Nucleus accumbens (tissue), 56 donors: ENCODE results near the gene SP2.
A peak's percentile ranks its signal among the peaks of the same experiment; 100 is the strongest.

Experiments
- DNase-seq, 56 donors: peaks; one replicate each; lab custom pipeline; 2025; lab: John Stamatoyannopoulos, UW

The SP2 gene

DNA sequence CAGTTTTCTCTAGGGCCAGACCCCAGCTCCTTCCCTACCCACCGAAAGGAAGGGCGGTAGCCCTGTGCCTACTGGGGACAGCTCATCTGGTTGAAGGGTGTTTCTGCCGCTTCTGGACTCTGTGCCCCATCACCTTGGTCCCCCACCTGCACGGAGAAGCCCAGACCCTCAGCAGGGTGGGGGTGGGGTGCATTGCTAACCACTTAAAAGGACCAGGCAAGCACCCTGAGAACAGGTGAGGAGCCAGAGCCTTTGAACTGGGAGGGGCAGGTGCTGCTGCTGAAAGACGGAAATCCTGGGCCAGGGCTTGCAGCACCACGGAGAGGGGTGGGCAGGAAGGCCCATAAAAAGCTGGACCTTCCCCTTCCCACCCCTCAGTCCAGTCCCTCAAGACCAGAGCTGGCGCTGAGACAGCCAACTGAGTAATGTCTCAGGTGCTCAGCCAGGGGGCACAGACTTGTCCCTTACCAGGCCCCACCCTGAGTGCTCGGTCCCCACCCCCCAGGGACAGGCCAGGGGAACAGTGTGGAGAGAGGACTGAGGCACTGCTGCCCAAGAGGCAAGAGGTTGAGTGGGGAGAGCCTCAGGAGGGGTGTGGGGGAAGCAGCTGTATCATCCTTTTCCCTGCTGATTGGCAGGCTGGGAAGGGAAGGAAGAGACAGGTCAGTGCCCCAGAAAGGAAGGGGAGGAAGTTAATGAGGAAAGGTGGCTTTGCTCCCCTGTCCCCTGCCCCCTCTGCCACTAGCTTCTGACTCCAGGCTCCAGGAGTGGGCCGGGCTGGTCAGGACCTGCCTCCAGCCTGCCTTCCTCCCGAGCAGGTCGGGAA lies 10.9 kb upstream of the SP2 start:
- no peak for DNase-seq

DNA sequence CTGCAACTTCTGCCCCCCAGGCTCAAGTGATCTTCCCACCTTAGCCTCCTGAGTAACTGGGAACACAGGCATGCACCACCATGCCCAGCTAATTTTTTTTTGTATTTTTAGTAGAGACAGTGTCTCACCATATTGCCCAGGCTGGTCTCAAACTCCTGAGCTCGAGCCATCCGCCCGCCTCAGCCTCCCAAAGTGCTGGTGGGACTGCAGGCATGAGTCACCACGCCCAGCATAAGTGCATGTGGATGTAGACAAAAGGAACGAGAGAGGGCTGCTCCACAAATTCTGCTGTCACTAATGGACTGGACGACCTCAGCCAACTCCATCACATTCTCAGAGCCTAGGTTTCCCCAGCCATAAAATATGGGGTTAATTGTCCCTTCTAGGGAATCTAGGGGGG lies 7.7 kb upstream of the SP2 start:
- no peak for DNase-seq

DNA sequence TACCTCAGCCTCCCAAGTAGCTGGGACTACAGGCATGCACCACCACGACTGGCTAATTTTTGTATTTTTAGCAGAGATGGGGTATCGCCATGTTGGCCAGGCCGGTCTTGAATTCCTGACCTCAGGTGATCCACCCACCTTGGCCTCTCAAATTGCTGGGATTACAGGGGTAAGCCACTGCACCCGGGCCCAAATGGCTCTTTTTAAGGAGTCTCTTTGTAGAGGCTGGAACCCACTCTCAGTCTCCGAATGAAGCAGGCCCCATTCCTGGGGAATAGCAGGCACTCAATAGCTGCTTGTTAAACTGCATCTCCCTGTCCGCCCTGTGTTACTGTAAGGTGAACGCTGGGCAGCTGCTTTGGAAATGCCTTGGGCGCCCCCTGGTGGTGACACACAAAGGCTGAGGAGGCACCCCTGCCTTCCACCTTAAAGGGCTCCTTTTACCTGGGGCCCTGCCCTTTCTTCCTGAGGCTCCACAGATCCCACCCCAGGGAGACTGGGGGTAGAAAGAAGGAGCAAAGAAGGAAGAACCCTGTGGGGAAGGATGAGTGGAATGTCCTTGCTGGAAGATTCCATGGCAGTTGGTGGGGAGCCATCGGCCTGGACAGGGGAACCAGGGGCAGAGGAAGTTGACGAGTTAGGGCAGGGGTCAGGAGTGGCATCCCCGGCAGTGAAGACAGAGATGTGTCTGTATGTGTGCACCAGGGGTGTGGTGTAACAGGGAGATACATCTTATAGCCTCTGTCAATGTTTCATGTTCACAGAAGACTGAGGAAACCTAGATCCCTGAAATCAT lies 6.1 kb upstream of the SP2 start:
- peak in 52 of 56 donors; percentile 3 to 93 (median 66) for DNase-seq

DNA sequence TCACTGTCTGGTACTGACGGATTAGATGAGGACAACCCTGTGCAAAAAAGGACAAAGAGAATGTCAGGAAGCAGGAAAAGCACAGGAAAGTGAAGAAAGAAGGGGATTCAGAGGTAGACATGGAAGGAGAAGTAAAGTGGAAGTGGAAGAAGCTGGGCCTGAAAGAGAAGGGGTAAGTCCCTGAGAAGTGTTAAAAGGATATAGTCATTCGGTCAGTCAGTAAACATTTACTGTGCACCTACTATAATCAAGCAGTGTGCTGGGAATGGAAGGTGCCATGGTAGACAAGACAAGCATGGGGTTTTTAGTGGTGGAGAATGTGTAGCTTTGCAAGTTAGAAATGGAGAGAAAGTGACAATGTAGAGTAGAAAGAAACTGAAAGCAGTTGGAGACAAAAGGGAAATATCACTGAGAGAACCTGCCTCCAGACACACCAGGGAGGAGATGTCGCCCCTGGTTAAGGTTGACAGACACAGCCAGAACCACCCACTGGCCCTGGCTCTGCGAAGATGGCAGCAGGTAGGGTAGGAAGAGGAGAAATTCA lies 4.4 kb upstream of the SP2 start:
- no peak for DNase-seq

DNA sequence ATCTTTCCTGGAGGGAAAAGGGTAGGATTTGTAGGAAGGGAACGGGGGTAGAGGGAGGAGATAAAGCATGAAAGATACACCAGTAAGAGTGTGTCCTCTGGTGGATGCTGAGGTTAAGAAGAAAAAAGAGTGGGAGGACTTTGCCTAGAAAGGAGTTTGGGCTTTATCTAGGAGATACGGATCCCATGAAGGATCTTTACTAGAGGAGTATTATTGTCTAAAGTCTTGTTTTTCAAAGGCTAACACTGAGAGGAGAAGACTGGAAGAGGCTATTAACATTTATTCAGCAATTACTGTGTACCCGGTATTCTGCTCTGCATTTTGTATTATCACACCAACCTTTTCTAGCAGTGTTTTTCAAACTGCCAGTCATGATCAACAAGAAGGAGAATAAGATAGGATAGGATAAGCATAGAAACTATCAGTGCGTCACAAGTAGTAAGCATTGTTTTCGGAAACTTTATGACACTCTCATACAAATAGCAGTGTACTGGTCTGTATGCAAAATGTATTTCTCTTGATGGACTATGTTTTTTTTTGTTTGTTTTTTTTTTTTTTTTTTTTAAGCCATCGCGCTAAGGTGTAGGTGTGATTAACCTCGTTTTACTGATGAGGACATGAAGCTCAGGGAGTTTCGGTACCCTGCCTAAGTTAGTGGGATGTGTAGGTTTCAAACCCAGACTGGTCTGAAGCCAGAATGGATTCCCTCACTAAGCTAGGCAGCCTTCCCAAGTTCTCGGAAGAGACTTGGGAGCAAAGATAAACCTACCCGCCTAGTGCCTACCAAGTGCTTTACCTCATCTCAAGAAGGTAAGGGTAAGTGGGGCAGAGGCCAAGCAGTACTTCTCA lies 1.3 kb upstream of the SP2 start:
- no peak for DNase-seq

DNA sequence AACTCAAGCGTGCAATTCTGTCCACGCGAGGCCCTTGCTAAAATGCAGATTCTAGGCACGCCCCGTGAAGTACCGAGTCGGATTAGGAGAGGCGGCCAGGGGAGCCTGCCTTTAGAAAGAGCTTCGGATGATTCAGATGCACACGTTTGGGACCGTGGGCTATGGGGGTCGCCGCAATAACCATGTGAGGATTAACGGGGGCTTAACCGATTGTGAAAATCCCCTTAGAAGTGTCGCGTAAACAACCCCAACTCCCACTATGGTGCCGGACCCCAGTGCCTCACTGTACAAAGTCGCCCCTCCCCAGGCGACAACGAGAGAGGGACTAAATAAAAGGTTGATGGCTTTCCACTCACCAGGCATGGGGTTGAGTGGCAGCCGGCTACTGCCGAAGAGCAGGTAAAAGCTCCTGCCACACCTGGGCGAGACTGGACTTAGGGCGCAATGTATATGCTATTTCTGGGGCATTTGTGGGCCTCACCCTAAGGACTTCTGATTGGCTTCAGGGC lies 635 bp upstream of the SP2 start:
- DNase-seq = peak in 20 of 56 donors; percentile 14 to 65 (median 49)

DNA sequence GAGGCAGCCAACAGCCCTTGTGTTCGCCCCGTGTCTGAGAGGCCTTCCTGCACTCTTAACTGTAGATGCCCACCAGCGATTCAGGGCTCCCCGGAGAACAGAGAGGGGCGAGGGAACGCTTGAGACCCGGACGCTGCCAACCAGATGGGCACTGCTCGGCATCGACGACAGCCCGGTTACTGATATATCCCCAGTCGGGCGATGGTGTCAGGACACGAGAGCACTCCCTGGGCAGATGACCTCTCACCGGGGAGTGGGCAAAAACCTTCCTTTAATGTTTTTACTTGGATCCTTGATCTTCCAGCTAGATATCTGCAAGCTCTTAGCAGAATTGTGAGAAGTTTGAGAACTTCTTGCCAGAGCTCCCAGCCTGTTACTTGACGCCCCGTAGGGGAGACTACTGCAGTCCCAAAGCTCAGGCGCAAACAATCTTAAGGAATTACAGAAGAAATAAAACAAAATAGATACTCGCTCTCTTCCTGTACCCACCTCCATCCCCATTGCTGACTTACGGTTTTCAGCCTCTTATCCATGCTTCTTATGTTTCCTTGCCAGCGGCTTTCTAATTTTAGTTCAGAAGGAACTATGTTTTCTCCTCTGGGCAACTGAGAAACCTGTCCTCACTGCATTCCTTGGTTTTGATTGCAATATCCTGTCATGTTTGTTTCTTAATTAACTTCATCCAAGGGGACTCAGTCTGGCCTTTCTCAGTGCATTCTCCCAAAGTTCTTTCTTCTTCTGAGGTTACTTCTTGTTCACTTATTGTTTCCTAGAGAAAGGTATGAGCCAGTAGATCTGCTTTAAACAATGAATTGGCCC lies 845 bp downstream of the SP2 start:
- peak in 1 of 56 donors; percentile 64 for DNase-seq

DNA sequence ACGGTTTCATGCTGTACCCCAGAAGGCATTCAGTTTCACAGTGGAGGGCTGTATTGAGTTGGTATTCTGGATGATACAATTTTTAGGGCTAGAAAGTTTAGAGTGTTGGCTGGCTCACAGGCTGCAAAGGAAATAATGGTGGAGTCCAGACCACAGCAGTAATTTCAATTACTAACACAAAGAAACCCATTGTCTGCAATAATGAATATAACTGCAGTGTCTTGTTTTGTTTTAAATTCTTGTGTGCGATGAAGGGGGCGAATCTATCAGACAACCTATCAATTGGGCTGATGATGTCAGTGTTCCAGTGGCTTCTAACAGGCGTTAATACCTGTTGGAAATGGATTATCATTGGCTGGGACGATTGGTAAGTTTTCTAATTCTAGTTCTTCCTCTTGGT lies 1.5 kb downstream of the SP2 start:
- DNase-seq = no peak

DNA sequence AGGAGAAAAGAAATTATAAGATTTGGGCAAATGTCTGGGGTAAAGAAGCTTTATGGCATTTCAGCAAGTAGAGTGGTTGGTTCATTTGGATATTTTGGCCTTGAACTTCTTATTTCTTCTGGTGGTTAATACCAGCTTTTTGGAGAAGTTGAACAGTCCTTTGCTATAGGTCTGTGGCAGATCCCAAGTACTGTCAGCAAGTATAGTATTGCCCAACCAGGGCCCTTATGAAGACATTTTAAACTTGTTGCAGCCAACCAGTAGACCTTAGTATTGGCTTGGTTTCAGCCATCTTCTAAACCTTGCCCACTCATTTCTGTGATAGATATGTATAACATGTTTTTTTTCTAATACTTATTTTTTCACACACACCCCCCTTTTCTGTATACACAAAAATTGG lies 2.2 kb downstream of the SP2 start:
- no peak for DNase-seq

DNA sequence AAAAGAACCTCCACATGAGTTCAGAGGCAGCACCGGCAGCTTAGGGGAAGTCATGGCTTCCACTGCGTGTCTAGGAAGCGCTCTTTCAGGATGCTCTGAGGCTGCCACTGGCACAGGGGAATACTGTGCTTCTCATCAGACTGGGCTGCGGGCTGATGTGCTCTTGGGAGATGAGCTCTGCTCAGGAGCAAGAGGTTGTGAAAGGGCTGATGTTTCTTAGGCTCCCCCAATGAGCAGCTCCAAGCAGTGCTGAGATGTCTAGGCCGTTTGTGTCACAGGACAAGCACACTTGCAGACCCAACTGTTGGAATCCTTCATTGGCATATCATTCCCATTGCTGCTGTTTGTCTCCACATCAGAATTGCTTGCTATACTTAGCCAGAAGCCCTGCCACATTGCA lies 3.6 kb downstream of the SP2 start:
- DNase-seq = no peak

DNA sequence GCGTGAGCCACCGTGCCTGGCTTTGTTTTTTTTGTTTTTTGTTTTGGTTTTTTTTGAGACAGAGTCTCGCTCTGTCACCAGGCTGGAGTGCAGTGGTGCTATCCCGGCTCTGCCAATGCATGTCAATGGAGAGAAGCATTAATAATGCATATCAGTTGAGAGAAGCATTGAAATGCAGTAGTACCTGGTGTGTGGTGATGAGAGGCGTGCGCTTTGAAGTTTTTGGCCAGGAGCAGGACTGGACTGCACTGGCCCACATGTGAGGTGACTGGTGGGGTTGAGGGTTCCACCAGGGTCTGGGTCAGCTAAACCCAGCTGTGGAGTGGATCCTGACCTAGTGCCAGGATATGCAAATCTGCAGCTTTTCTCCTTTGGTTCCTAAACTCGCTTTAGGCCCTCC lies 5.4 kb downstream of the SP2 start:
- no peak for DNase-seq

DNA sequence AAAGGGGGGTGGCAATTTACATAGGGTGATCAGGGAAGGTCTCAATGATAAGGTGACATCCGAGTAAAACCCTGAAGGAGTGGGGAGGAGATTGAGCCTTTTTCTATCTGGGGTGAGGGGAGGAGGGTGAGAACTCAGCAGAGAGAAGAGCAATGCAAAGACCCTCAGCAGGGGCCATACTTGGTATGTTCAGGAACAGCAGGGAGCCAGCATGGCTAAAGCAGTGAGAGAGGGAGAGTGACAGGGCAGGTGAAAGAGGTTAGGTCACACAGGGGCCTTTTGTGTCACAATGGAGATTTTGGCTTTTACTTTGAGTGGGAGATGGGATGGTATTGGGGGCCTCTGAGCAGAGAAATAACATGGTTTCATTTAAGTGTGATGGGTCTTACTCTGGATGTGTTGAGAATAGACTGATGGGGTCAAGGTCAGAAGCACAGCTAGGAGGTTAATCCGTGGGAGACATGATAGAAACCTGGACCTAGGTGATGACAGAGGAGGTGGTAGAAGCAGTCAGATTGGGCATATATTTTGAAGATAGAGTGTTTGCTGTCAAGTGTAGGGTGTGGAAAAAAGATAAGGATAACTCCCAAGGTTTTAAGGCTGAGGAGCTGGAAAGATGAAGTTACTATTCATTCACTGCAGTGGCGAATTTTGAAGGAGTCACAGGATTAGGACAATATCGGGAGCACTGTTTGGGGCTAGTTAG lies 6.2 kb downstream of the SP2 start:
- no peak for DNase-seq

DNA sequence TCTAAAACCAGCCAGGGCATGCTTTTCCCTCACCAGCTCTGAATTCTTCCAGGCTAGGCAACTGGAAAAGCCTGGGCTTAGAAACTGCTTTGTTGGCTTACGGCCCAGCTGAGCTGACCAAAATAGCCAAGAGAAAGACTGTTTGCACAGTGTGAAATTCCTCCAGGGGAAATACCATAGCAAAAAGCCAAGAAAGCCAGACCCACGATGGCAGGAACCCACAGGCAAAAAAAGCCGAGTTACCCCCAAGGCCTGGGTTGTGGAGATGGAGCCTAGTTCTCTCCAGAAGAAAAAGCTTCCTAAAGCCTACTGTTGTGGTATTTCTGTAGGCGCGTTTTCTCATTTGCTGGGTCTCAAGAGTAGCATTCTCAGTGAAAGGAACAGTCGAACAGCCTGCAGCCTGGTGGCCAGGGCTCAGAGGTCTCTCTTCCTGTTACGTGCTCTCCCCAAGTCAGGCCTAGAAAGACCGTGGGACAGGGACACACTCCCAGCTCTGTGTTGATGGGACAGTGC lies 9.2 kb downstream of the SP2 start:
- DNase-seq = peak in 48 of 56 donors; percentile 9 to 85 (median 47)

DNA sequence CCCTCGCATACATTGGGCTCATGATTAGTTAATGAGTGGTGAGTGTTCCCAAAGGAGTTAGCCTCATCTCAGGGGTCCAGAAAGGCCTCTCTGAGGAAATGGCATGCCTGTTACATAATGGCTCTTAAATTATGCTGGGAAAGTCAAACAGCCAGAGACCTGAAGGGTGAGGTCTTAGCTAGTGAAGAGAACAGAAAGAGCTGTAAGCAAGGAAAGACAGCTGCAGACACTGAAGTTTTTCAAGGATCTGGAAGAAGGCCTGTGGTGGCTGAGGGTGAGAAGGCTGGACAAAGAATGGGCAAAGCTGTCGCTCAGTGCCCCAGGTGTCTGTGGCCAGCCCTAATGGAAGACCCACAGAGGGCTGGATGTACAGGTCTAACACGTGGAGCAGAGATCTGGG lies 10.4 kb downstream of the SP2 start:
- no peak for DNase-seq

DNA sequence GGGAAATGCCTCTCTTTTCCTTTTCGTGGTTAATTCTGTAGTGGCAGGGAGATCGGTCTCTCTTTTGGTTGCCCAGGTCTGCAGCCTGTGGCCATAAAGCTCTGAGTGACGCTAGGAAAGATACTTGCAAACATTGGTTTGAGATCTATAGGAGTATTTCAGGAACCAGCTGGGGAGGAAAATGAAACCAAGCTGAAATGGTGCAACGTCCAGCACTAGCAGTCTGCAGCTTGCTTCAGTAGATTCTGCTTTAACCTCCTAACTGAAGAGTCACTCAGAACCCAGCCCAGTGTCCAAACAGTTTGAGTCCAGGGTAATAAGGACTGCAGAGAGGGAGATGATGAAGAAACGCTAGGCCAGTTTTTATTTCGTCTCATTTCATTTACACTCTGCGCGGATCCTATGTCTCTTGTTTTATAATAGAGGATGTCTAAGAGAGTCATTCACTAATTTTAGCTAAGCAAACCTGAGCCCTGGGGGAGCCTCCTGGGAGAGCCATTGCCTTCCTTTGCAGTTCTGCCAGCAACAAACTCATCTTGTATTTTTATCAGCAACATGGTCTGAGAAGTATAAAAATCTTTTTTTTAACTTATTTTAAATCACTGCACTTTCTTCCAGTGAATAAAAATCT lies 12.0 kb downstream of the SP2 start:
- DNase-seq = no peak

DNA sequence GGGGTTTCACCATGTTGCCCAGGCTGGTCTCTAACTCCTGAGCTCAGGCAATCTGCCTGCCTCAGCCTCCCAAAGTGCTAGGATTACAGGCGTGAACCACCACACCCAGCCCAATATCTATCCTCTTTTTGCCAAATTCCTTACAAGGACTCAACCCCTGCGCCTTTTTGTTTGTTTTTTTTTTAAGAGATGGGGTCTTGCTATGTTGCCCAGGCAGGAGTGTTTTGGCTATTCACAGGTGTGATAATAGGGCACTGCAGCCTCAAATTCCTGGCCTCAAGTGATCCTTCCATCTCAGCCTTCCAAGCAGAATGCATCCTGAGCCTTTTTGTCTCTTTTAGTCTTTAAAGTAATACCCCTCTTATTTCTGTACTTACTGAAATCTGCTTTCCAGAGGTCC lies 17.0 kb downstream of the SP2 start:
- no peak for DNase-seq

DNA sequence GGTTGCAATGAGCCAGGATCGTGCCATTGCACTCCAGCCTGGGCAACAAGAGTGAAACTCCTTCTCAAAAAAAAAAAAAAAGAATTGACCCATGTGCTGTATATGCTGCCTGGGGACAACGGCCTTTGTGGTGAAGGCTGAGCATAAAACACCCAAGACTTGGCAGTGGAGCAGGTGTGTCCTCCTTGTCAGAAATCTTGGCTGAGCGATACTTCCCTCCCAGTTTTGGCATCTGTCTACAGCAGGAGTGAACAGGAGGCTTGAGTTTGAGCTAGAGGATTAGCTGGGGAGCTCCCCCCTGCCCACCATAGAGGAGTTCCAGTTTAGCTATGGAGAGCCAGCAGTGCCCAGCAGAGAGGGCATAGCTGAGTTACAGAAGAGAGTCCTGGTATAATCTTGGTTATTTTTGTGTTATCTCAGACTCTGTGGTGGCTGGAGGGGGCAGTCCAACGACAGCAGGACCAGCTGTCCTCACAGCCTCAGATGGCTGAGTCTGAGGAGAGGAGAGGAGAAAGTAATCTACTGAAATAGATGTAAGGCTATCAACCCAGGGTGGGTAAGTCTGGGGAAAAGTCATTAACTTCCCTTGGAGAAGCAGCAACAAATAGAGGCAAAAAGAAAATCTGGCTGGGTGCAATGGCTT lies 18.4 kb downstream of the SP2 start:
- DNase-seq = no peak
